Non-pigmented ciliary epithelial cell (primary cell): ENCODE data around the gene OASL.

Source experiments
- DNase-seq: peaks from one replicate; pipeline ENCODE4 v3.0.0-alpha.2; 2010; ENCODE audit warnings: low read depth

OASL gene

DNA sequence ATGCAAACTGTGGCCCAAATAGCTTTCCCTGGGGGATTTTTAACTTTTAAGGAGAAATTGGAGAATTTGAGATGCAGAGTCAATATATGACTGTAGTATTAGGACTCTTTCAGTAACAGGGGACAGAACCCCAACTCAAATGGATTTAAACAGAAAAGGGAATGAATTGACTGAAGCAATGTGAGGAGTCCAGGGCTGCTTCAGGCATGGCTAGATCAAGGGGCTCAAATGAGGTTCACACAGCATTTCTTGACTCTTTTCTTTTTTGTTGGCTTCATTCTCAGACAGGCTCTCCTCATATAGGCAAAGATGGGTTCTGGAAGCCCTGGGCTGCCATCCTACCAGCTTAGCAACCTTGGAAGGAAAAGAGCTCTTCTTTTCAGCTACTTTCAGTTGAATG lies 47.1 kb downstream of the OASL start:
- no peak for DNase-seq

DNA sequence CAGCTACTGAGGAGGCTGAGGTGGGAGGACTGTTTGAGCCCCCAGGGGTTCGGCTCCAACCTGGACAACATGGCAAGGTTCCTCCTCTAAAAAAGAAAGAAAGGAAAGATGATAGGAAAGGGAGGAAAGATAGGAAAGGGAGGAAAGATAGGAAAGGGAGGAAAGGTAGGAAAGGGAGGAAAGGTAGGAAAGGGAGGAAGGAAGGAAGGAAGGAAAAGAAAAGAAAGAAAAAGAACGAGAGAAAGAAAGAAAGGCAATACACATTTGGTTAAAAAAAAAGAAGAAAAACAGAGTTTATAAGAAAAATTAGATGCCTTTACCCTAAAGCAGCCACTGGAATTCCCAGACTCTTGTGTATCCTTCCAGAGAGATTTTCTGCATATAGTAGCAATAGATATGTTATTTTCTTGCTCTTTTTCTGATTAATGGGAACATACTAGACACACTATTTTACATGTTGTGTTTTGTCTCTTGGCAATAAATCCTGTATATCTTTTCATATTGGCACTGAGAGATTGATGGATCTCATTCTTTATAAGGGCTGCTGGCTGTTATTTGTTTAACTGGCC lies 48.5 kb downstream of the OASL start:
- DNase-seq: no peak

DNA sequence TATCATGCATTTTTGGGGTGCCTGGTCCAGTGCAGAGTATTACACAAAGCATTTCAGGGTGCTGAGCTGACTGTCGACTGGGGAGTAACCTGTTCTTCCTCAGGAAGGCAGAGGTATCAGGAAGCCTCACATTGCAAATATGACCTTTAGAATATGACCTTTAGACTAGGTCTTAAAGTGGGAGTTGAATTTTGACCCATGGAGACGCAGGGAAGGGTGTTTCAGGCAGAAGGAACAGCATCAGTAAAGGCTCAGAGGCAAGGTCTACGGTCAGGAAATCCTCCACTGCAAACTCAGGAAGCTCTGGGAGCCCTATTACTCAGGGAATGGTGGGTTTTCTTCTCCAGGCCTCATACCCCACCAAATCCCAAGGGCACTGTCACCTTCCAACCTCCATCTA lies 49.4 kb downstream of the OASL start:
- DNase-seq: no peak

DNA sequence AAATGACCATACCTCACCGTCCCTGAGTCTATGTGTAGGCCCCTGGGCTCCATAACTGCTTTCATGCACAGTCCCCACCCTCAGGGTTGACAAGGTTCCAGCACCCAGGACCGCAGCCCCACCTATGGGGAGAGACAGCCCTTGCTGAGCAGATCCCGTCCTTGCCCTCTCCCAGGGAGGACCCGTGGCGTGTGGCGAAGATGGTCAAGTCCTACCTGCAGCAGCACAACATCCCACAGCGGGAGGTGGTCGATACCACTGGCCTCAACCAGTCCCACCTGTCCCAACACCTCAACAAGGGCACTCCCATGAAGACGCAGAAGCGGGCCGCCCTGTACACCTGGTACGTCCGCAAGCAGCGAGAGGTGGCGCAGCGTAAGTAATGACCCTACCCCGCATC lies 50.4 kb downstream of the OASL start:
- no peak for DNase-seq

DNA sequence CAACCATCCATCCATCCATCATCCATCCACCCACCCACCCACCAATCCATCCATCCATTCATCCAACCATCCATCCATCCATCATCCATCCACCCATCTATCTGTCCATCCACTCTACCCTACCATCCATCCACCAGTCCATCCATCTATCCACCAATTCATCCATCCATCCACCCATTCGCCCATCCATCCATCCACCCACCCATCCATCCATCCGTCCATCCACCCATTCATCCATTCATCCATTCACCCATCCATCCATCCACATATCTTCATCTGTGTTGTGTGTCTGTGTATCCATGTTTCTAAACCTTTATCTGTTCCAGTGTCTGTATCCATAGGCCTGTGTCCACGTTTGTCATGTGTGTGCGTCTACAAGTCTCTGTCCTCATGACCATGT lies 50.8 kb downstream of the OASL start:
- DNase-seq: no peak

DNA sequence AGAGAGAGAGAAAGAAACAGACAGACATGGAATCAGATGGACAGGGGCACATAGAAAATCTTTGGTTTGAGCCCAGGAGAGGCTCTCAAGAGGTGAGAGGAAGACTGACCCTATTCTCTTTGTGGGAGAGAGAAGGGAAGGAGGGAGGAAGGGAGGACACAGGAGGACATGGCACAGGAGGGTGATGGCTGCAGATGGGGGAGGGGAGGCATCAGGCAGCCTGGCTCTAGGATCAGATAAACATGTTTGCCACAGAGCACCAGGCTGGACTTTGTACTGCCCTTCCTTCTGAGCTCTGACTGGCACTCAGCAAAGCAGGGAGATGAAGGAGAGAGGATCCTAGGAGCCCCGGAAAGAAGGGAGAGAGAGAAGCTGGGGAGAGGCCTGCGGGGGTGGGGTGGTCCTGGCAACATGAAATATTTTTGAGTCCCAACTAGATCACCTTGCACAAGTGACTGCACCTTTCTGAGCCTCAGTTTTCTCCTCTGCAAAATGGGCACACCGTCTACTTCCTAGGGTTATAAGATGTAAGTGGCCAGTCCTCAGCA lies 54.6 kb downstream of the OASL start:
- no peak for DNase-seq

DNA sequence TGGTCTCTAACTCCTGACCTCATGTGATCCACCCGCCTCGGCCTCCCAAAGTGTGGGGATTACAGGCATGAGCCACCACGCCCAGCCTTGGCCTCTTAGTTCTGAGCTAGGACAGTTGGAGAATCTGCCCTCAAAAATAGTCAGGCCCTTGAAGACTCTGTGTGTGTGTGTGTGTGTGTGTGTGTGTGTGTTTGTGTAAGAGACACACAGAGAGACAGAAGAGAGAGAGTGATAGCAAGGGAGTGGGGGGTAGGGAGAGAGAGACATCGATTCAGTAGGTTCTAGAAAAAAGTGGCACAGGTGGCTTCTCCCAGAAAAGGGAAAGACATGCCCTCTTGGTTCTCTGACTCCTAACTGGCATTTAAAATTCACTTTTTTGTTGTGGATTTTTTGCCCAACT lies 55.3 kb downstream of the OASL start:
- DNase-seq: no peak

DNA sequence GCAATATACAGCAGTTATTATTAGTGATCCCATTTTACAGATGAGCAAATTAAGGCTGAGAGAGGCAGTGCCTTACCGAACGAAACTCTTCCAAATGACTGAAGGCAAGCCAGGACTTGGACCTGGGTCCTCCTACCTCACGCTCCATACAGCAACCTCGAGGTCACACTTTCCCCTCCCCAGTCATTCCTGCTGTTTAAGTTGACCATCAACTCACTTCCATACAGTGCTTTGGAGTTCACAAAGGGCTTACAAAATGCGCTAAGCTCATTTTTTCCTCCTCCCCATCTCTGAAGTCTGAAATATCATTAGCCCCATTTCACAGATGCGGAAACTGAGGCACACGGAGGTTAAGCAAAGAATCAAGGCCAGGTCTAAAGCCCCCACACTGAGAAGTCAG lies 56.4 kb downstream of the OASL start:
- no peak for DNase-seq

DNA sequence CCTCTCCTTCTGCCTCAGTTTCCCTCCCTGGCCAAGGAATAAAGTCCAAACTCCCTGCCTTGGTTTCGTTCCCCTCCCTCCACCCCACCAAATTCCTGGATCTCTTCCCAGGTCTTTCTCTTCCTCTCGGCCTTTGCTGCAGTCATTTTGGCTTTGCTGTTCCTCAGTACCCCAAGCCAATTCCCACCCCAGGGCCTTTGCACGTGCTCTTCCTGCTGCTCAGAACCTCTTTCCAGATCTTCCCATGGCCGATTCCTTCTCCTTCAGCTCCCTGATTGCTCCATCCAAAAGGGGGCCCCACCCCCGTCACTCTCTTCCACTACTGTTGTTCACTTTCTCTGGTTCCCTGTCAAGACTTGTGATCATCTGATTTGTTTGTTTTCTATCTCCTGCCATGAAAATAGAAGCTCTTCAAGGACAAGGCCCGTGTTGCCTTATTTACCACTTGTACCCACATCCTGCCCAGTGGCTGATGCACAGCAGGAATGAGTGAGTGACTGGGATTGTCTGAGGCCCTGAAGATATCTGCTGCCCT lies 57.6 kb downstream of the OASL start:
- no peak for DNase-seq

DNA sequence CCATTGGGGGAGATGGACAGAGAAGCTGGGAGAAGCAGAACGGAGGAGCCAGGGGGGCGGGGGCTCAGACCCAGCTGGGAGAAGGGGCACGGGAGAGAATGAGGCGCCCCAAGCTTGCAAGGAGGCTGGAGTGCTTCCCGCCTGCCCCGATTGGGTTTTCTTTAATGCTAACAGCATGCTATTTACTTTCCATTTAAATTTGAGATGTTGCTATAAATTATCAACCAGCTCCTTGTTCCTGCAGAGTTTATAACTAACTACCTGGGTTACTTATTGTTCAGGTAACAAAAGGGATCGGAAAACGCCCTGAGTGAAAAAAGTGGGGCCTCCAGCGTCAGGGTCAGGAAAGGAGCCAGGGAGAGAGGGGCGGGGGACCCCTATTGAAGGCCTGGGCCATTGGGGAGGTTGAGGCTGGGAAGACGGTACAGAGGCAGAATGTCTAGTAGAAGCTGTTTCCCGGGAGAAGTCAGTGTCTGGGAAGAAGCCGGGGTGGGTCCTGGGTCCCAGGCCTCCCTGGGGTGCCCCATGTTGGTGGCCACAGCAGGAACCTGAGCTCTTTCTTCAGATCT lies 58.2 kb downstream of the OASL start:
- no peak for DNase-seq

DNA sequence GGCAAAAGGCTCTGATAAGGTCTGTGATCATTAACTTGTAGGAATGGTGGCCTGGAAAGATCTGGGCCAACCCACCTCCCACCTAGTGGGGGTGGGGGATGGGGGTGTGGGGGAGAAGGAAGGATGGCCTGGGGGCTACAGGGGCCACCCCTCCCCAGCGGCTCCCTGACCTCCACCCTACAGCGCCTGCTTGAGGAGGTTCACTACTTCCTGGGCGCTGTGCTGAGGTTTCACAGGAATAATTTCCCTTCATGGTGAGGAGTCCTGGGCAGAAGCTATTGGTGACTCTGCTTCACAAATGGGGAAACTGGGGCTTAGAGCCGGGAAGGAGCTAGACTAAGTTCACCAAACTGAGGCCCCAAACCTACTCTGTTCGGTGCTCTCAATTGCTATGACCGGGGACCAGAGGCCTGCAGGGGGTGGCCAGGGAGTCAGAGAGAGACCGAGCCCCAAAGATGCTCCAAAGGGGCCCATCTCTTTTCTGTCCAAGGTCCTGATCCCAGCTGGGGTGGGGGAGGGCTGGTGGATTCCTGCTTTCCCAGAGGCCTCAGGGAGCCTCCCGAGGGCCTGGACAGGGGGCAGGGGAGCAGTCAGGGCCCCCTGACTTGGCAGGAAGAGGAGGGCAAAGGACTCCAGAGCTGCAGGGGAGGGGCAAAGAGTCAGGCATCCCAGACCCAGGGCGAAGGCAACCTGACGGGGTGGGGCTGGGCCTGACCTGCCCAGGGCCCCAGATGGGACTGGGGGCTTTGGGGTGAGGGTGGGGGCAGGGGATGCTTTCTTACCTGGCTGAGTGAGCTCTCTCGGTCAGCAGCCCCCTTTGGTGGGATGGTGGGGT lies 59.0 kb downstream of the OASL start:
- no peak for DNase-seq

DNA sequence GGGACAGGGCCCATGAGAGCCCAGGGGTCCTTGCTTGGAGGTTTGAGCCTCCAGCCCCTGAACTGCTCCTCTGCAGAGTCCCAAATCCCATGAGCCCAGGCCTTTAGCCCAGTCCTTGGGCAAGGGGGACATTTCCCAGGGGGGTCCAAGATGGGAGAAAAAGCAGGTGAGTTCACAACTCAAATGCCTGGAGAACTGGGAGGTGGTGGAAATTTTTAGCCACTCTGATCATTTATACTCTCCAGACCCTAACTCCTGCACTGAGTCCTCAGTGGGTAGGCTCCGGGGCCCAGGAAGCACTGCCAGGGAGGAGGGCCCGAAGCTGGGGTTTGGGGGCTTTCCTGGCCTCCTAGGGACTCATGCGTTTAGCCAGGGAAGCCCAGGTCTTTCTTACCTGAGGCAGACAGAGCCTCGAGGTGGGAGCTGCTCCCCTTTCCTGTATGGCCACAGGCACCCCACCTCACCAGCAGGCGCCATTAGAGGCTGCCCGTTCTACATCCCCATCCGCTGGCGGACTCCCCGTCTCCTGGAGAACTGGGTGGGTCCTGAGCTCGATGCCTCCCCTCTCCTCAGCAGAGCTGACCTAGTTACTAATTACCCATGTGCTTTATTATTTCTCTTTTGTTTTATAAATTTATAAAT lies 59.7 kb downstream of the OASL start:
- no peak for DNase-seq

DNA sequence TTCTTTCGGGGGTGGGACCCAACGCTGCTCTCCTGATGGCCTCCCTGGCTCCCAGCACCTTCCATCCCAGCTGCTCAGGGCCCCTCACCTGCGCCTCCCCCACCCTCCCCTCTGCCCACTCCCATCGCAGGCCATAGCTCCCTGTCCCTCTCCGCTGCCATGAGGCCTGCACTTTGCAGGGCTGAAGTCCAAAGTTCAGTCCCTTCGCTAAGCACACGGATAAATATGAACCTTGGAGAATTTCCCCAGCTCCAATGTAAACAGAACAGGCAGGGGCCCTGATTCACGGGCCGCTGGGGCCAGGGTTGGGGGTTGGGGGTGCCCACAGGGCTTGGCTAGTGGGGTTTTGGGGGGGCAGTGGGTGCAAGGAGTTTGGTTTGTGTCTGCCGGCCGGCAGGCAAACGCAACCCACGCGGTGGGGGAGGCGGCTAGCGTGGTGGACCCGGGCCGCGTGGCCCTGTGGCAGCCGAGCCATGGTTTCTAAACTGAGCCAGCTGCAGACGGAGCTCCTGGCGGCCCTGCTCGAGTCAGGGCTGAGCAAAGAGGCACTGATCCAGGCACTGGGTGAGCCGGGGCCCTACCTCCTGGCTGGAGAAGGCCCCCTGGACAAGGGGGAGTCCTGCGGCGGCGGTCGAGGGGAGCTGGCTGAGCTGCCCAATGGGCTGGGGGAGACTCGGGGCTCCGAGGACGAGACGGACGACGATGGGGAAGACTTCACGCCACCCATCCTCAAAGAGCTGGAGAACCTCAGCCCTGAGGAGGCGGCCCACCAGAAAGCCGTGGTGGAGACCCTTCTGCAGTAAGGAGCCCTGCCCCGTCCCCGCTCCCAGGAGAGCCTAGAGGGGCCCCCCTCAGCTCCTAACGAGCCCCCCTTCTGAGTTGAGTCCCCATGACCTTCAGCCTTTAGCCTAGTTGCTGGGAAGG lies 60.5 kb downstream of the OASL start, which contains the start of gene HNF1A:
Gene HNF1A, plus strand, starts transcription at position 248 of the 924 bp plus-strand sequence. Its CDS starts 226 bp downstream, at position 474.
- DNase-seq: no peak

DNA sequence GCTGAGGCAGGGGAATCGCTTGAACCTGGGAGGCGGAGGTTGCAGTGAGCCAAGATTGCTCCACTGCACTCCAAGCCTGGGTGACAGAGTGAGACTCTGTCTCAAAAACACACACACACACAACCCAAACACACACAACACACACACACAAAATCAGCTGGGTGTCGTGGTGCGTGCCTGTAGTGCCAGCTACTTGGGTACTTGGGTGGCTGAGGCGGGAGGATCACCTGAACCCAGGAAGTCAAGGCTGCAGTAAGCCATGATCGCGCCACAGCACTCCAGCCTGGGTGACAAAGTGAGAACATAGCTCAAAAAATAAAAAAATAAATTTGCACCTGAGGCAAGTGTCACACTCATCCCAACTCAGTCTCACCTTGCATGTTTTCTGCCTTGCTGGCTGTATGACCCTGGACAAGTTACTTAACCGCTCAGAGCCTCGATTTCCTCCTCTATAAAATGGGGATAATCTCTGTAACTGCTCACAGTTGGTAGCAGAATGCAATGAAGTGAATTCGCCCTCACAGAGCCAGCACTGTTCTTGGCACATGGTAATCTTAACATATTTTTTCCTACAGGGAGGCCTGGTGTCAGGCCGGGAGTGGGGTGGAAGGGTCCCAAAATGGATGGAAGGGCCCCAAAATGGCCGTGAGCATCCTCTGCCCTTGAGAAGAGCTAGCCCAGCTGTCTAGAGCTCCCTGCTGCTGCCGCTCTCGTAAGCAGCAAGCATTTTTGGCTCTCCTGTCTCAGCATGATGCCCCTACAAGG lies 61.3 kb downstream of the OASL start:
- DNase-seq: no peak

DNA sequence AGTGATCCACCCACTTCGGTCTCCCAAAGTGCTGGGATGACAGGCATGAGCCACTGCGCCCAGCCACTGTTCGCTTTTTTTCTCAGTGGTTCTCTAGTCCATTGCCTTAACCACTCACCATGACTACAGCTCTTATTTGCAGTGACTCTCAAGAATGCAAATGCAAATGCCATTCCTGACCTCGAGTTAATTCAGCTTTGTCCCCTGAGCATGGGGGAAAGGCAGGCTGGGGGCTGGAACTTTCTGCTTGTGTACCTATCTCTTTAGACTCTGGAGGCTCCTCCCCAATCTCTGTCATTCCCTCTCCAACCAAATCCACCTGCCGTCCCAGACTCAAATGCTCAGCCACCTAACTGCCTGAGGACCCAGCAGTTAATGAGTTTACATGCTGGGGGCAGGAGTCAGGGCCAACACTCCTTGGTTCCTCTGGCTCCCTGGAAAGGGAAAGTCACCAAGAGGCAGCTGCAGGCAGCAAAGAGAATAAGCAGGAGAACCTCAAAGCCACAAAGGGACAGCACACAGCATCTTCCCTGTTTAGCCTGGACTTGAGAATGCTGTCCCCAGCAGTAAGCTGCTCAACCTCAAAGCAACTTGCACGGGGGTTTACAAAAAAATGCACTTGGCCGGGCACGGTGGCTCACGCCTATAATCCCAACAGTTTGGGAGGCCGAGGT lies 66.0 kb downstream of the OASL start:
- no peak for DNase-seq

DNA sequence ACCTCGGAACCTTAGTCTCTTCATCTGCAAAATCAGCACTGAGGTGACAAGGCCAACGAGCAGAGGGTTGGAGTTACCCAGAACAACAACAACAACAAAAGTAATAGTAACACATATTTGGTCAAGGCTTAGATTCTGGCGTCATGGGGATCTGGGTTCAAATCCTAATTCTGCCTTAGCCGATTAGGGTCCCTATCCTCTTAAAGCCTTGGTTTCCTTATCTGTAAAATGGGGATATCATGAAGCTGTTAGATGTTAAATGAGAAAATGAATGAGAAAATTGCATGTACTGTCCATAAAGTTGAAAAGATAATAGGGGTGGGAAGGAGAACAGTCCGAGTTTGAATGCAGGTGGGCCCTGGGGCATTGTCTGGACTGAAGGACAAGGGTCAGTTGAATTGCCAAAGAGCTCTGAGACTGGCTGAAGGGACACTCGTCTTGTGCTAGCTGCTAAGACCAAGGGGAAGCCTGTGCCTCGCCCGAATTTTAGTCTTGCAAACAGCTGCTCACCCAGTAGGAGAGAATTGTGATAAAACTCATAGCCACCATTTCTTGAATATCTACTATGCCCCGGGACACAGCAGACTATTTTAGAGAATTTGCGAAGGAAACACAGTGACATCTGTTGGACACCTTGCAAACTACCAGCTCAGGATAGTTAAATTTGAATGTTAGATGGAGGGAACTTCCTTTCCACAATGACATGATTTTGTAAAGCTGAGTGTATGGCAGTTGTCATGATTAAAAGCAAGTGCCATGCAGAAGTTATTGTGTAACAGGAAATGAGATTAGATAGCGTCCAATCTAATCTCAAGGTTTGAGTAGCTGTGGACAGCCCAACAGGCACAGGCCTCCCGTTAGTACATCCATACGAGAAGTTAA lies 67.5 kb downstream of the OASL start:
- peak; percentile 19 for DNase-seq

DNA sequence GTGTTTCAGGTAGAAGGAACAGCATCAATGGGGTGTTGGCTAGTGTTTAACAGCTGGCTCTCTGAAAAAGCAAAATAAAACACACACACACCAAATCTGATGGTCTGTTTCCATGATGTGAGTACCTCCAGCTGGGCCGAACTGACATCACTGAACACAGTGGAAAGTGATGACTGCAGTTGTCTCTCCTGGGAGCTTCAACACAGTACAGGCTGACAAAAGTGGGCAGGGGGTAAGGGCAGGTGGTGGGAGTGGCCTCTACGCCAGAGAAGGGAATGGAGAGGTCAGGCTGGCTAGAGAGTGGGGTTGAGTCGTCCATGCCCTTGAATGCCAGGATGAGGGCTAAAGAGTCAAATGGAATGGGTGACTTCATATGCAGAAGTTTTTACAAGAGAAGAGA lies 68.7 kb downstream of the OASL start:
- DNase-seq: no peak
